GM10266 (cell line): Measurements from ENCODE around the gene CRIP2.

Experiments used
- DNase-seq: peaks from one replicate; pipeline ENCODE4 v3.0.0; 2012; ENCODE audit errors: extremely low spot score
- TF ChIP-seq, protein P1 (sequence below): IDR thresholded peaks from 2 replicates; pipeline ENCODE4 v1.5.1; 2012; ENCODE audit warnings: mild to moderate bottlenecking, low read depth; ENCODE audit not compliant: control insufficient read depth, insufficient read depth; ENCODE audit errors: missing control alignments

CRIP2 gene

DNA sequence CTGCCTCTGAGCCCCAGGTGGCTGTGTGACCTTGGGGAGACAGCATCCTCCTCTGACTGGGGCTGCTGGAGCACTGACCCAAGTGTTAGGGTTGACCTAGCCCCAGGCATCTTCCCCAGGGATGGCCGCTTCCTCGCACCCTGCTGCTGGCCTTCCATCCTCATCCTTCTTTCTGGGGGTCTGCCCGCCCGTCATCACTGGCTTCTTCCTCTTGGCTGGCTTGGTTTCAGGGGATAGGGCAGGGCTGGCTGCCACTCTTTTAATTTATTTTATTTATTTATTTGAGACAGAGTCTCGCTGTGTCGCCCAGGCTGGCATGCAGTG, 19.9 kb downstream of the CRIP2 start:
- no peak for DNase-seq
- TF ChIP-seq, protein P1, sequence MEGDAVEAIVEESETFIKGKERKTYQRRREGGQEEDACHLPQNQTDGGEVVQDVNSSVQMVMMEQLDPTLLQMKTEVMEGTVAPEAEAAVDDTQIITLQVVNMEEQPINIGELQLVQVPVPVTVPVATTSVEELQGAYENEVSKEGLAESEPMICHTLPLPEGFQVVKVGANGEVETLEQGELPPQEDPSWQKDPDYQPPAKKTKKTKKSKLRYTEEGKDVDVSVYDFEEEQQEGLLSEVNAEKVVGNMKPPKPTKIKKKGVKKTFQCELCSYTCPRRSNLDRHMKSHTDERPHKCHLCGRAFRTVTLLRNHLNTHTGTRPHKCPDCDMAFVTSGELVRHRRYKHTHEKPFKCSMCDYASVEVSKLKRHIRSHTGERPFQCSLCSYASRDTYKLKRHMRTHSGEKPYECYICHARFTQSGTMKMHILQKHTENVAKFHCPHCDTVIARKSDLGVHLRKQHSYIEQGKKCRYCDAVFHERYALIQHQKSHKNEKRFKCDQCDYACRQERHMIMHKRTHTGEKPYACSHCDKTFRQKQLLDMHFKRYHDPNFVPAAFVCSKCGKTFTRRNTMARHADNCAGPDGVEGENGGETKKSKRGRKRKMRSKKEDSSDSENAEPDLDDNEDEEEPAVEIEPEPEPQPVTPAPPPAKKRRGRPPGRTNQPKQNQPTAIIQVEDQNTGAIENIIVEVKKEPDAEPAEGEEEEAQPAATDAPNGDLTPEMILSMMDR, result no peak

- TF ChIP-seq, protein P1, result no peak
- DNase-seq, result no peak
Observed at GRCh38 chr14:105495101-105495989, 20.7 kb downstream of the CRIP2 start.

DNA sequence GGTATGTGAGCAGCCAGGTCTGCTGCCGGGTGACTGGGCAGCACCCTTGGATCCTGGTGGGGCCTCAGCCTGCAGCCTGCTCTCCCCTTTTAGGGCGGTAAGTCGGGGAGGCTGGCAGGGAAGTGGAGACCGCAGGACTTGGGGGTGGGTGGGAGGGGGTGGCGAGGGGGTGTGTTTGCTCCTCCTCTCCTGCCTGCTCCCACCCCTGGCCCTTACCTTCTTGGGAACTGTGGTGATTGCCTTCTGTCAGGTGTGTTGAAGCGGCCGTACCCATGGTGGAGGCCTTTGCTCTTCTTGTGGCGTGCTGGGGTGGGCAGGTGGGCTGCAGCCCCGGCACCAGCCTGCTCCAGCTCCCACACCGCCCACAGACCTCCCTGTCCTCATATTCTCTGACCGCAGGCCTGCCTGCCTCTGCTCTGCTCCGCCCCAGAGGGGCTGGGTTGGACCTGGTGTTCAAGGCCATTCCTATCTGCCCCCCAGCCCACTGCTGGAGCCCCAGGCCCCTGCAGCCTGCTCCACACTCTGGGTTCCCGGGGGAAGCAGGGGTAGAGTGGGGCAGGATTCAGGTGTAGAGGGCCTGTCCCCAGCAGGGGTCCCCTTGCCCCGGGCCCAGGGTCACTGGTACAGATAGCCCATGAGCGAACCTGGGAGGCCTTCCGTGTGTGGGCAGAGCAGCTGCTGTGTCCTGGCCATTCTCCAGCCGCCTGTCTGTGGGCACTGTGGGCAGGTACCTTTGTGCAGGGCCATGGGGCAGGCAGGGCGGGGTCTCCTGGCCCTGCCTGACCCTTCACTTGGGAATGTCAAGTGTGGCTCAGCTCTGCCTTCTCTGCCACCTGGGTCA, 21.6 kb downstream of the CRIP2 start:
- TF ChIP-seq, protein P1, result no peak
- no peak for DNase-seq

DNA sequence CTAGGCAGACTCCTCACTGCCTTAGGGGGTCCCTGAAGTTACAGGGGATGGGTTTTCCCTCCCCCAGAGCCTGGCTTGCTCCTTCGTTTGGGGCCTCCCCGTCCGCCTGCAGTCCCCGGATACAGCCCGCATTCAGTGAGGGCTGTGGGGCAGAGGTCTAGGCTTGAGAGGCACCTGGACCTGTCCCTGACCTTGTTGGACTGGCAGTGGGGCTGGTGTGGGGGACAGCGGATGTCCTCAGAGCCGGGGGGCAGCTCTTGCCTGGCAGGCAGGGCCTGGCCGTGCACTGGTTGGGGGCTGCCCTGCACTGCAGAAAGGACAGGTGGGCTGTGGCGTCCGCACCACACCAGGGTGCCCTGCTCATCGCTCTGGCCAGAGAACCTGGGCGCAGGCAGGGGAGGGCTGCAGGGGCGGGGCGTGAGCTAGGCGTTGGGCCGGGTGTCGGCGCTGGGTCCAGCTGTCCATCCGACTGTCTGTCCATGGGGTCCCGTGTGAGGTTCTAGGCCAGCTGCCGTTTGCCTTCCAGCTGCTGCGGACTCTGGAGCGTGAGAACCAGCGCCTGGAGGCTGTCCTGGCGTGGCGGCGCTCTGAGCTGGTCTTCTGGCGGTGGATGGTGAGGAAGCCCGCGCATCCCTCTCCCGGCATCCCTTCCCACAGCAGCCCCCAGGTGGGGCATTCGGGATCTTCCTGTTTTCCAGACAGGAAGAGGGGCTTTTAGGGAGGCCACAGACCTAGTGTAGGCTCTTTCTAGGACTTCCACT, 22.4 kb downstream of the CRIP2 start:
- TF ChIP-seq, protein P1, result no peak
- DNase-seq, result no peak

- TF ChIP-seq, protein P1, result no peak
- no peak for DNase-seq
Observed at GRCh38 chr14:105497671-105498429, 23.2 kb downstream of the CRIP2 start.

DNA sequence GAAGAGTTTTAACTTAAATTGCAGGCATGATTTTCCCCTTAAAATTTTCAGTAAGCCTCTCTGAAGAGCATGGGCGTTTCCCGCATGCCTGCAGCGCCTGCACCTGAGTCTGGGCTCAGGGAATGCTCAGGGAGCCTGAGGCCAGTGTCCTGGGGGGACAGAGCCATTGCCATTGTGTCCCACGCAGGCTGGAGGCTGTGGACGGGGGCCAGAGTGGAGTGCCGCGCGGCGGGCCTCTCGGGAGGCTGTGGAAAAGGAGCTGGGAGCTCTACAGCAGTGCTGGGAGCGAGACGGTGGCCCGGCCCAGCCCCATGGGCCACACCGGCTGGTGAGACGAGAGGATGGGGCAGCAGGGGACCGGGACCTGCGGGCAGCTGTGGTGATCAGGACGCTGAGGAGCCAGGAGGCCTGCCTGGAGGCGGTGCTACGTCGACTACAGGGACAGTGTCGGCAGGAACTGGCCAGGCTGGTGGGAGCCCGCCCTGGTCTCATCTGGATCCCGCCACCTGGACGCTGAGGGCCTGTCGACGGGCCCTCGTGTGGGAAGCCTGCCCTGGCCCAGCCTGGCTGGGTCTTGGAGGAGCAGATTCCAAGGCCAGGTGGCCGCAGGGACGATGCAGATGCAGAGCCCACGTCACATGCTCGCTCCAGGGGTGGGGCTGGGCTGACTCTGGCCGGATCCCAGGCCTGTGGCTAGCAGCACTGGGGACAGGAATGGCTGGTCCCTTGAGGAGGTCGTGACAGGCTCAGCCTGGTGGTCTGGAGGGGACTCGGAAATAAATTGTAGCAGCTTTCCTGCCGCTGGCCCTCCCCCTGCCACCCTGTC, 24.0 kb downstream of the CRIP2 start:
- no peak for DNase-seq
- TF ChIP-seq, protein P1, result no peak
